ENCODE results near the gene DNAJC16. TPM values are rescaled to one million over a fixed set of nuclear protein-coding genes. Genes with fewer than 3 reads are reported as not detected.
"Not testable (repeated sequence)": the region's sequence is repeated elsewhere in the genome, so short reads cannot be mapped to it uniquely, and the experiment has no call there.

The DNAJC16 gene
- total RNA-seq, 4 donors from 2014 or later: 7.8 to 30.3 (median 19.7) TPM

- 92 to 100% methylated on average over 1 to 13 of the region's 13 CpGs for WGBS, 2 donors (ENCODE audit: low coverage in 1 of 2)
- no peak overlapping the region for H3K4me3 ChIP-seq
- in situ Hi-C loops (cut with MboI; ENCODE audit: low pct_ligation_motif_present in 1 of 4, low pct_unique_long_range_greater_than_20kb in 1 of 4, low sequenced_read_pairs in 3 of 4): no loop called here
- no peak overlapping the region for H3K27ac ChIP-seq
- peaks cover 0 to 18% (median 2%) of the 10 kb centered on the region in 4 donors for H3K36me3 ChIP-seq
- H3K9me3 ChIP-seq: no peaks in the 10 kb centered on the region
- TF ChIP-seq EP300 (IDR thresholded peaks at IDR 0.05; ENCODE audit: low read depth): no peak
- no peak for TF ChIP-seq POLR2AphosphoS5 (IDR thresholded peaks at IDR 0.05)
- no peak for TF ChIP-seq CTCF (IDR thresholded peaks at IDR 0.05)
- TF ChIP-seq POLR2A (IDR thresholded peaks at IDR 0.05): no peak
- intact Hi-C loops (cut with DNase I; ENCODE audit: low total_unique reads): no loop called here
- no peak for DNase-seq
- H3K27me3 ChIP-seq: no peaks in the 10 kb centered on the region
- H3K4me1 ChIP-seq: no peaks in the 10 kb centered on the region
Observed at GRCh38 chr1:15489052-15489736, 37.5 kb upstream of the DNAJC16 start.

GRCh38 chr1:15491010-15491409 lies 35.6 kb upstream of the DNAJC16 start:
- H3K4me1 ChIP-seq; intact Hi-C loops (cut with DNase I; ENCODE audit: low total_unique reads); H3K27me3 ChIP-seq; H3K4me3 ChIP-seq; DNase-seq; in situ Hi-C loops (cut with MboI; ENCODE audit: low pct_ligation_motif_present in 1 of 4, low pct_unique_long_range_greater_than_20kb in 1 of 4, low sequenced_read_pairs in 3 of 4); H3K27ac ChIP-seq; H3K9me3 ChIP-seq: not testable (repeated sequence)
- peaks cover 0 to 18% (median 3%) of the 10 kb centered on the region in 4 donors for H3K36me3 ChIP-seq
- WGBS, 2 donors (ENCODE audit: low coverage in 1 of 2): 82 to 100% methylated on average over 1 to 4 of the region's 4 CpGs

GRCh38 chr1:15492596-15492995 lies 34.1 kb upstream of the DNAJC16 start:
- no peak for DNase-seq
- no peaks in the 10 kb centered on the region for H3K27me3 ChIP-seq
- no peaks in the 10 kb centered on the region for H3K9me3 ChIP-seq
- 73% methylated on average over 5 of the region's 5 CpGs; no CpG with 5 or more reads in 1 of the 2 donors for WGBS, 2 donors (ENCODE audit: low coverage in 1 of 2)
- TF ChIP-seq EP300 (IDR thresholded peaks at IDR 0.05; ENCODE audit: low read depth): no peak
- no peak for TF ChIP-seq CTCF (IDR thresholded peaks at IDR 0.05)
- TF ChIP-seq POLR2AphosphoS5 (IDR thresholded peaks at IDR 0.05): no peak
- no peak for TF ChIP-seq POLR2A (IDR thresholded peaks at IDR 0.05)
- in situ Hi-C loops (cut with MboI; ENCODE audit: low pct_ligation_motif_present in 1 of 4, low pct_unique_long_range_greater_than_20kb in 1 of 4, low sequenced_read_pairs in 3 of 4): no loop called here
- H3K27ac ChIP-seq: no peak overlapping the region
- H3K36me3 ChIP-seq: peaks cover 0 to 26% (median 3%) of the 10 kb centered on the region in 4 donors
- intact Hi-C loops (cut with DNase I; ENCODE audit: low total_unique reads): no loop called here
- no peaks in the 10 kb centered on the region for H3K4me1 ChIP-seq
- no peak overlapping the region for H3K4me3 ChIP-seq

- DNase-seq: no peak
- intact Hi-C loops (cut with DNase I; ENCODE audit: low total_unique reads): no loop called here
Observed at GRCh38 chr1:15493869-15494390, 32.7 kb upstream of the DNAJC16 start.

More at GRCh38 chr1:15493869-15494390, 32.7 kb upstream of the DNAJC16 start:
- Histone ChIP-seq H3K4me3 (no peak overlapping the region), H3K36me3 (peaks cover 0 to 26% (median 3%) of the 10 kb centered on the region in 4 donors), H3K27ac (no peak overlapping the region), H3K9me3 (no peaks in the 10 kb centered on the region), H3K4me1 (no peaks in the 10 kb centered on the region), H3K27me3 (no peaks in the 10 kb centered on the region)
- WGBS, 2 donors (ENCODE audit: low coverage in 1 of 2): 94% methylated on average over 9 of the region's 9 CpGs; no CpG with 5 or more reads in 1 of the 2 donors
- TF ChIP-seq EP300 (IDR thresholded peaks at IDR 0.05; ENCODE audit: low read depth): no peak
- no peak for TF ChIP-seq POLR2A (IDR thresholded peaks at IDR 0.05)
- TF ChIP-seq POLR2AphosphoS5 (IDR thresholded peaks at IDR 0.05): no peak
- TF ChIP-seq CTCF (IDR thresholded peaks at IDR 0.05): no peak
- in situ Hi-C loops (cut with MboI; ENCODE audit: low pct_ligation_motif_present in 1 of 4, low pct_unique_long_range_greater_than_20kb in 1 of 4, low sequenced_read_pairs in 3 of 4): no loop called here
